CD4-positive, alpha-beta T cell treated with Interleukin-6 at 100 ng/mL for 8 hours (primary cell): ENCODE data around the gene ZNF267.
A peak's percentile ranks its signal among the peaks of the same experiment; 100 is the strongest.
"Not testable (repeated sequence)": the region's sequence is repeated elsewhere in the genome, so short reads cannot be mapped to it uniquely, and the experiment has no call there.

ENCODE experiments used
- DNase-seq: peaks from one replicate; pipeline ENCODE4 v3.0.0-alpha.2; 2020; ENCODE audit warnings: mixed read lengths, low spot score

Gene ZNF267

DNA sequence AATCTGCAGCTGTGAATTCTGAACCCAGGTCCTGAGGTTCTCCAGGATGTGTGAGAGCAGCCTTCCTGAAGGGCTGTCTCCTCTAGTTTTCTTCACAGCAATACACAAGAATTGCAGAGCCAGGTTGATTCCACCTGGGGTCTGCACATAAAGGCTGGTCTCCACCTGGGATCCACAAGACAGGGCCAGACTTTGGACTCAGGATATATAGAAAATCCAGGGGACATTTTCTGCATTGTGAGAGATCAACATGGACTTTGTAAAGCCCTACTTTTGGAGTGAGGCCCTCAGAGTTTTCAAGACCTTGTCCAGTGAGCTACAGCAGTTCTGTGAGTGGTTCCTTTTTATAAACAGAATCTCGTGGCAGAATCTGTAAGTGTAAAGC is 6.3 kb downstream of the ZNF267 start:
- no peak for DNase-seq

GRCh38 chr16:31880322-31880979 is 6.8 kb downstream of the ZNF267 start:
- peak; percentile 52 for DNase-seq

DNA sequence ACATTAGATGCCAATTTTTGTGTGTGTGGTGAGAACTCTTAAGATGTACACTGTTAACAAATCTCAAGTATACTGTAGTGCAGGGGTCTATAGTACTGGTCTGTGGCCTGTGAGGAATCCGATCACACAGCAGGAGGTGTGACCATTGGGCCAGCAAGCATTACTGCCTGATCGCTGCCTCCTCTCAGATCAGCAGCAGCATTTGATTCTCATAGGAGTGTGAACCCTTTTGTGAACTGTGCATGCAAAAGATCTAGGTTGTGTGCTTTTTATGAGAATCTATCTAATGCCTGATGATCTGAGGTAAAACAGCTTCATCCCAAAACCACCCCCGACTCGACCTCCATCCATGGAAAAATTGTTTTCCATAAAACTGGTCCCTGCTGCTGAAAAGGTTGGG is 12.6 kb downstream of the ZNF267 start:
- DNase-seq, result no peak

DNA sequence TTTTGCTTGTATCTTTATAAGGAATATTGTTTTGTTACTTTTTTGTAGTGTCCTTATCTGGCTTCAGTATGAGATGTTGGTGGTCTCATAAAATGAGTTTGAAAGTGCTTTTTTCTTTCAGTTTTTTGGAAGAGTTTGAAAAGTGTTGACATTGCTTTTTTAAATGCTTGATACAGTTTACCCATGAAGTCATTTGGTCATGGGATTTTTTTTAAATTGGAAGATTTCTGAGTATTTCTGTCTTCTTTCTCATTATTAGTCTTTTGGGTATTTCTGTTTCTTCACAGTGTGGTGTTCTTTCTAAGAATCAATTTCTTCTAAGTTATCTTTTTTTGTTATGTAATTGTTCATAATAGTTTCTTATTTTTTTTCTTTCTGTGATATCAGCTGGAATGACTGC is 15.1 kb downstream of the ZNF267 start:
- no peak for DNase-seq

GRCh38 chr16:31892111-31892510 is 18.5 kb downstream of the ZNF267 start:
- not testable (repeated sequence) for DNase-seq

DNA sequence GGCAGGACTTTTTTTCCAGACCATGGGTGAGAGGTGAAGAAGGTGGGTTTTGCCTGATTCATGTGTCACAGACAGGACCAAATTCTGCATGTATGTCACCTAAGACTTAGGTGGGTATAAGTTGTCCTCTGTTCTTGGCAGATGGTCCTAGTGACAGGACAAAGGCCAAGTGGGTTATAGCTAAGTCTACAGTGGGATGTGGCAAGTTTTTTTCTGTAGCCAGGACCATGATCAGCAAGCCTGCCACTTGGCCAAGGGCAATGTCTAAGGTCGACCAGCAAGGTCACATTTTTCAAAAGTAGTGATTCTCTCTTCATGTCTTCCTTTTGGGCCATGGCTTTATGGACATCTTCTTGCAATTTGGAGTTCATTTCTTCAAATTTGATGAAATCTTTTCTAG is 20.2 kb downstream of the ZNF267 start:
- DNase-seq, result no peak

DNA sequence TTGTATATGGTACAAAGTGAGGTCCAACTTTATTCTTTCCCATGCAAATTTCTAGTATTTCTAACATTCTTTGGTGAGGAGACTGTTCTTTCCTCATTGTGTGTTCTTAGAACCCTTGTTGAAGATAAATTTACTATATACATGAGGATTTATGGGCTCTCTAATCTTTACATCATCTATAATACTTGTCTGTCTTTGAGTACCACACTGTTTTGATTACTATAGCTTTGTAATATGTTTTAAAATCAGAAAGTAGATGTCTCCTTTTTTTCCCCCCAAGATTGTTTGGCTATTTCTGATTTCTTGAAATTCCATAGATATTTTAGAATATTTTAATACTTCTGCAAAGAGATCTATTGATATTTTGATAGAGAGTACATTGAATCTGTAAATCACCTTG is 23.7 kb downstream of the ZNF267 start:
- no peak for DNase-seq

DNA sequence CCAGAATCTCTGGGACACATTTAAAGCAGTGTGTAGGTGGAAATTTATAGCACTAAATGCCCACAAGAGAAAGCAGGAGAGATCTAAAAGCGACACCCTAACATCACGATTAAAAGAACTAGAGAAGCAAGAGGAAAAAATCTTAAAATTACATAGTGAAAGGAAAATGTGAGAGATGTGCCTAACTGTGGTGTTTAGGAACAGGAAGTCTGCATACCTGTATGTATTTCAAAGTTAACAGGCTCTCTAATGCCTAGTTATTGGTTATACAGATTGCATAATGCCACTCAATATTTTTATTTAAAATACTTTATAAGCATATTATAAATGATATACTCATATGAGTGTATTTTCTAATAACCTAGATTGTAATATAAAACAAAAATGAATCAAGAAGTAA is 25.9 kb downstream of the ZNF267 start:
- DNase-seq, result no peak

- not testable (repeated sequence) for DNase-seq
Observed at GRCh38 chr16:31904571-31904970, 31.0 kb downstream of the ZNF267 start.

DNA sequence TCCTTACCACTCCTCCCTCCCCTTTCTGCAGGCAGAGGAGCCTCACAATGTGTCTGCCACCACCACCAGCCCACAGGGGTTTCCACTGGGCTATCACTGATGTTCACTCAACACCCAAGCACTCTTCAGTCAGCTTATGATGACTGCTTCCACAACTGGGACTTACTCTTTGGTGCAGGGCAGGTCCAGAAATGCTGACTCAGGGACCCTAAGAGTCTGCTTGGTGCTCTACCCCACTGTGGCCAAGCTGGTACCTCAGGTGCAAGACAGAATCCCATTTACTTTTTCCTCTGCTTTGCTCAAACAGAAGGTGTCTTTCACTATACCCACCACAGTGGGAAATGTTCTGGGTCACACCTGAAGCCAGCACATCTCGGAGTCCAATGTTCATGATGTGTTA is 40.1 kb downstream of the ZNF267 start:
- DNase-seq, result no peak

DNA sequence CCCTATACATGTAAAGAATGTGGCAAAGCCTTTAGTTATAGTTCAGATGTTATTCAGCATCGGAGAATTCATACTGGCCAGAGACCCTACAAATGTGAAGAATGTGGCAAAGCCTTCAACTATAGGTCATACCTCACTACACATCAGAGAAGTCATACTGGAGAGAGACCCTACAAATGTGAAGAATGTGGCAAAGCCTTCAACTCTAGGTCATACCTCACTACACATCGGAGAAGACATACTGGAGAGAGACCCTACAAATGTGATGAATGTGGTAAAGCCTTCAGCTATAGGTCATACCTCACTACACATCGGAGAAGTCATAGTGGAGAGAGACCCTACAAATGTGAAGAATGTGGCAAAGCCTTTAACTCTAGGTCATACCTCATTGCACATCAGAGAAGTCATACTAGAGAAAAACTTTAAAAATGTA is 42.5 kb downstream of the ZNF267 start:
- DNase-seq, result no peak

GRCh38 chr16:31920373-31920772 is 46.8 kb downstream of the ZNF267 start:
- DNase-seq, result no peak

DNA sequence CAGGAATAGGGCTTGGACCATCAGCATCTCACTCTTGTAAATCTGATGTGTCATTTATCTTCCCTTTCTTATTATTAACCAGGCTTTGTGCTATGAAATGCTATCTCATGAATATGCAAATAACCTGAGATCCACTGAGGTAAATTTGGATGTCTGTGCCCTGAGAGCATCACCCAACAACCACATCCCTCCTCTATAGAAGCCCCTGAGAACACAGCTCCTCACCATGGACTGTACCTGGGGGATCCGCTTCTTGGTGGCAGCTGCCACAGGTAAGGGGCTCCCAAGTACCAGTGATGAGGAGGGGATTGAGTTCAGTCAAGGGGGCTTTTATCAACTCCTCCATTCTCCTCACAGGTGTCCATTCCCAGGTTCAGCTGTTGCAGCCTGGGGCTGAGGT is 78.2 kb downstream of the ZNF267 start:
- DNase-seq, result not testable (repeated sequence)

DNA sequence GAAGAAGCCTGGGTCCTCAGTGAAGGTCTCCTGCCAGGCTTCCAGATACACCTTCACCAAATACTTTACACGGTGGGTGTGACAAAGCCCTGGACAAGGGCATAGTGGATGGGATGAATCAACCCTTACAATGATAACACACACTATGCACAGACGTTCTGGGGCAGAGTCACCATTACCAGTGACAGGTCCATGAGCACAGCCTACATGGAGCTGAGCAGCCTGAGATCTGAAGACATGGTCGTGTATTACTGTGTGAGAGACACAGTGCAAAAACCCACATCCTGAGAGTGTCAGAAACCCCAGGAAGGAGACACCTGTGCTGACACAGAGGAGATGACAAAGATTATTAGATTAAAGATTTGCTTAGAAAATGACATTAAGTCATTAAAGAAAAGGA is 78.6 kb downstream of the ZNF267 start:
- DNase-seq, result not testable (repeated sequence)

DNA sequence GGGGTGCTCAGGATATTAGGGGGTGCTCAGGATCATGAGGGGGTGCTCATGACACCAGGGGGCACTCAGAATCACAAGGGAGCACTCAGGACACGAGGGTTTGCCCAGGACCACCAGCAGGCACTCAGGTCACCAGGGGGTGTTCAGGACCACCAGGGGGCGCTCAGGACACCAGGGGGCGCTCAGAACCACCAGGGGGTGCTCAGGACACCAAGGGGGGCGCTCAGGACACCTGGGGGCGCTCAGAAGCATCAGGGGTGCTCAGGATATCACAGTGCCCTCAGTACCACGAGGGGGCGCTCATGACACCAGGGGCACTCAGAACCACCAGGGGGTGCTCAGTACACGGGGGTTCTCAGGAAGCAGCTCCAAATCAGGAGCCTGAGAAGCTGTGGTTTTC is 82.6 kb downstream of the ZNF267 start:
- DNase-seq, result not testable (repeated sequence)

DNA sequence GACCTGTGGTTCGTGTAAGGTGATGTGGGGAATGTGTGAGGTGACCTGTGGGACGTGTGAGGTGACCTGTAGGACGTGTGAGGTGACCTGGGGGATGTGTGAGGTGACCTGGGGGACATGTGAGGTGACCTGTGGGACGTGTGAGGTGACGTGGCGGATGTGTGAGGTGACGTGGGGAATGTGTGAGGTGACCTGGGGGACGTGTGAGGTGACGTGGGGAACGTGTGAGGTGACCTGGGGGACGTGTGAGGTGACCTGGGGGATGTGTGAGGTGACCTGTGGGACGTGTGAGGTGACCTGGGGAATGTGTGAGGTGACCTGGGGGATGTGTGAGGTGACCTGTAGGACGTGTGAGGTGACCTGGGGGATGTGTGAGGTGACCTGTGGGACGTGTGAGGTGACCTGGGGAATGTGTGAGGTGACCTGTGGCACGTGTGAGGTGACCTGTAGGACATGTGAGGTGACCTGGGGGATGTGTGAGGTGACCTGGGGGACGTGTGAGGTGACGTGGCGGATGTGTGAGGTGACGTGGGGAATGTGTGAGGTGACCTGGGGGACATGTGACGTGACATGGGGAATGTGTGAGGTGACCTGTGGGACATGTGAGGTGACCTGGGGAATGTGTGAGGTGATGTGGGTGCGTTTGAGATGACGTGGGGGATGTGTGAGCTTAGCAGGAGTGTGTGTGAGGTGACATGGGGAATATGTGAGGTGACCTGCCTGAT is 86.7 kb downstream of the ZNF267 start:
- DNase-seq, result not testable (repeated sequence)
